HPDE6-E6E7 (cell line): ENCODE results near the gene PPIB.
A peak's percentile ranks its signal among the peaks of the same experiment; 100 is the strongest.

Experiments
- DNase-seq: peaks from one replicate; pipeline ENCODE4 v3.0.0; 2011; ENCODE audit warnings: missing footprints; ENCODE audit errors: extremely low spot score

The PPIB gene

DNA sequence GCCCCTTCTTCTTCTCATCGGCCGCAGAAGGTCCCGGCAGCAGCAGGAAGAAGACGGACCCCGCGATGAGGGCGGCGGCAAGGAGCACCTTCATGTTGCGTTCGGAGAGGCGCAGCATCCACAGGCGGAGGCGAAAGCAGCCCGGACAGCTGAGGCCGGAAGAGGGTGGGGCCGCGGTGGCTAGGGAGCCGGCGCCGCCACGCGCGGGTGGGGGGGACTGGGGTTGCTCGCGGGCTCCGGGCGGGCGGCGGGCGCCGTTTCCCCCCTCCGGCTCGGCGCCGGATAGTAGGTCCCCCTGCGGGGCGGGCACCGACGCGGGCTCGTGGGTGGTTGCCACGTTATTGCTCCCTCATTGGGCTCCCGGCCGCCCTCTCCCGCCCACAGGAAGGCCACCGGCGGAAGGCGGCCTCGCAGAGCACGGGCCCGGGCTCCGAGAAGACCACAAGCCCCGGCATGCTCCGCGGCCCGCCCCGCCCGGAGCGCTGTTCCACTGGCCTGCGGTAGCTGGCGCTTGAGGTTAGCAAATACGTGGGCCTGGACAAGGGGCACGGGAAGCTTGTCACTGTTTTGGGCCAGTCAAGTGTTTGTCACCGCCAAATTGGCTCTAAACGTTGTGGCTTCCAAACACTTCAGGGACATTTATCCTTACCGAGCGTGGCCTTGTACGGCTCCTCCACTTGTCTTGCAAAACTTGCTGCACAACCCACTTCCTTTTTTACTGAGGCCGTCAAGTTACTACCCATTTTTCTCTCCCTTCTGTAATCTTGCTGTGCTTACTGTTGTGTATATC lies at the start of gene PPIB:
Gene PPIB, minus strand, starts transcription at position 154 of the 790 bp plus-strand sequence. Its CDS starts 36 bp downstream, at position 118.
- peak; percentile 97 for DNase-seq

DNA sequence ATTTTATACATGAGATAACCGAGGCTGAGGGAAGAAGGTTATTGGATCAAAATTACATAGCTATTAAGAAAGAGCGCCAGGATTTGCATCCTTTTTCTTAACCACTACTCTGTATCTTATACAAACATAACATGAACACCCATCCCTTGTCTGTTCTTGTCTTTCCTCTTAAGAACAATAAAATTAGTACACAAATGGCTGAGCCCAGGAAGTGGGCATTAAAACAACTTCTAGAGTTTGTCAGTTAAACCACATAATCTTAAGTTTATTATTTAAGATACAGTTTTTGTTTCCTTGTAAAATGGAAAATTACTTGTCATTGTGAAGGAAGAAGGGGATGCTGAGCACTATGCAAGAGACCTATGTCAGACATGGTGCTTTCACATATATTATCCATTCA lies 48.9 kb upstream of the PPIB start:
- DNase-seq, result no peak

DNA sequence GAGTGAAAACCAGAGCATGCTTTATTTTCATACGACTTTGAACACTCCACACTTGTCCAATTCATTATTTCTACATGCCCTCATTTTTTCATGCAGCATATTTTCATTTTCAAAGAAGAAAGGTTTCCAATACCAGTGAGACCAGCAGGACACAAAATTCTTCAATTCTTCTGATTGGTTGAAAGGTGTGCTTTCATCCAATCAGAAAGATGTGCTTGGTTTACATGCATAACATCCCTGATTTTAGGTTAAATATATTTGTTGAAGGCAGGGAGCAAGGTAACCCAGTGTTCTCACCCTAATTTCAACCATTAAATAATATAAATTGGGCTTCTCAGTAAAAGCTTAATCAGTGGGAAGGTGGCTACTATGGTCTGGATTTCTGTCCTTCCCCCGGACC lies 47.5 kb upstream of the PPIB start:
- no peak for DNase-seq

DNA sequence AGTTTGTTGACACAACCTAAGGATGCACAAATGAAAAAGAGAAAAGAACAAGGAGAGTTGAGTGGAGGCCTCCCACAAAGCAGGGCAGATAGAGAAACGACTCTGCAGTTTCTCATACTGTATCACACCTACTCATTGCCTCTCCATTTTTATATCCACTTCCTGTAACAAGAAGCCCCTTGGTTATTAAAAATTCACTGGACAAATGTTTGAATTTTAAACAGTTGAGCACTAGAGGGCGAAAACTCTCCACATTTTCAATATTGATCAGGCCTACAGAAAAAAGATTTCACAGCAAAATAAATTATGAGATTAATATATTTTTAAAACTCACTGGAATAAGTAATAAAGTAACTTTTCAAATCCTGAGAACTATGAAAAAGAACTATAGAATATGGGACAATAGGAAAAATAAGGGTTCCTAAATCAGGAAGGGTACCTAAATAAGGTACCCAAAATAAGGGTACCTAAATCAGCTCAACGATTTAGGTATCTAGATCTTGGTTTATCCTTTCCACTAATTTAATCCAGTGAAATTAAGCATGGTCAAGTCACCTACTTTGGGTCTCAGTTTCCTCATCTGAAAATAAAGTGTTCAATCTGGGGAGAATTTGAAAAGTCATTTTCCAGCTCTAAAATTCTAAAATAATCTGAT lies 47.0 kb upstream of the PPIB start:
- no peak for DNase-seq

DNA sequence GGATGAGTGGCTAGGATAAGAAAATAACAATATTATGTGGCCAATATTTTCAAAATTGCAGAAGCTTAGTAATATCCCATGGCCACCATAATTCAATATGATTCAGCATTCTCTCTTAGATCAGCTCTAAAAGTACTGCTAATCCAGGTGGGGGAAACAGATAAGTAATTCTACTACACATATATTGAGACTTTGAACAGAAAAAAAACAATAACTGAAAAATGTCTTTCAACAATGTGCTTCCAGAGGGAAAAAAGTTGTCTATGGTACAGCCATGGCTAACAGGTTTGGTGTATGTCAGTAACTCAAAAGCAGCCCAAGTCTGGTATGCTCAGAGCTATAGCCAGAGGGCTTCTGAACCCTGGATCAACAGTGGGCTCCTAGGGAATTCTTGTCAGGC lies 42.4 kb upstream of the PPIB start:
- no peak for DNase-seq

DNA sequence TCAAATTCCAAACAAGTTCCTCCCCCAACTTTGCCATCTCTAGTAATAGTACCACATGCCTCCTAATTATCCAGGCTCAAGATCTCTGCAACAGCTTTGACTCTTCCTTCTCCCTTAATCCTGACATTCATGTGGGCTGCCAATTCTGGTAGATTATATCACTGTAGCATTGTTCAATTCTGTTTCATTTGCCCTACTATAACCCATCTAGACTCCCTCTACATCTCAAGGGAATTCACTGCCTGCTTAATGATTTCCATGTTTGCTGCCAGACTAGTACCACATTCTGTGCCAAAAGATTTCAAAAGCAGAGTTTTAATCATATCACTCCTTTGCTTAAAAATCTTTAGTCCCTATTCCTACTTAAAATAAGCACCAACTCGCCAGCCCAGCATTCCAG lies 34.6 kb upstream of the PPIB start:
- DNase-seq, result no peak

DNA sequence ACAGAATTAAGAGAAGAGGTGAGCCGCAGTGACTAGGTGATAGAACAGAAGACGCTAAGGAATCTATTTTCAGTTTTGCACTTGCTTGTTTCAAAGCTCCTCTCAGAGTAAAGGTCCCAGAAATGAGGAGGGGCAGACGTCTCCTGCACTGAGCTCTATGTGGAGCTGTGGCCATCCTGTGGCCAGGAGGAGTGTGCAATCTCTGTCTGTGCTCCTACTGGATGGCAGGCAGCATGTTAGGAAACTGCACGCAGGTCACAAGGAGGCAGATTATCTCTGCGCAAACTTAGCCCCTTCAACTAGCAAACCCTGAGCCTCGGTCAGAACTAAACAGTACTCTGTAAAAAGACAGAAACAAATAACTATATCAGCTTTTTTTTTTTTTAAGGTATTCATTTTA lies 31.1 kb upstream of the PPIB start:
- no peak for DNase-seq

DNA sequence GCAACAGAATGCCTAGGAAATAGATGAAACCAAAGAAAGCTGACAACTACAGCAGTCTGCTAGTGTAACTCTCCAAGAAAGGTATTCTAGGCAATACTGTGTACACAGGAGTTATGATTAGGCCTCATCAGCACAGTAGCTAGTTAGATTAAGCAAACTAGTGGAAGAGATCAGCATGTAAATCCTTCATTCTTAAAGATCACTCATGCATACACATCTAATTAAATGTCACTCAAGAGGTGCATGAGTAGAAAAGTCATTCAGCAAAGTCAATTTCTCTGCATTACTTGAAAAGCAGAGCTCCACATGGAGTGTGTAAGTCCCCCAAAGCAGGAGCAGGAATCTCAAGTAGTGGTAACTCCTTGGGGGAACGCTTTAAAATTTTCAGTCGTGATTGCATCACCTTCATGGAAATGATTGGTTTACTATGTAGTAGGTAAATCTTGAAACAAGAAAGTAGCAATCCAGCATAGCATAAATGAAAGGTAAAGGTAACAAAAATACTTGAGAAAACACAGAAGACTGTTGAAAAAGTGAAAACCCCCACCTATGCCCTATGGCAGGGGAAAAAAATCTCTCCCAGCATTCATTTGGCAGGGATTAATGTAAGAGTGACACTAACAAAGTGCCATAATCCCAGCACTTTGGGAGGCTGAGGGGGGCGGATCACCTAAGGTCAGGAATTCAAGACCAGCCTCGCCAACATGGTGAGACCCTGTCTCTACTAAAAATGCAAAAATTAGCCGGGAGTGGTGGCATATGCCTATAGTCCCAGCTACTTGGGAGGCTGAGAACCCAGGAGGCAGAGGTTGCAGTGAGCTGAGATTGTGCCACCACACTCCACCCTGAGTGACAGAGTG lies 29.4 kb upstream of the PPIB start:
- DNase-seq, result no peak

DNA sequence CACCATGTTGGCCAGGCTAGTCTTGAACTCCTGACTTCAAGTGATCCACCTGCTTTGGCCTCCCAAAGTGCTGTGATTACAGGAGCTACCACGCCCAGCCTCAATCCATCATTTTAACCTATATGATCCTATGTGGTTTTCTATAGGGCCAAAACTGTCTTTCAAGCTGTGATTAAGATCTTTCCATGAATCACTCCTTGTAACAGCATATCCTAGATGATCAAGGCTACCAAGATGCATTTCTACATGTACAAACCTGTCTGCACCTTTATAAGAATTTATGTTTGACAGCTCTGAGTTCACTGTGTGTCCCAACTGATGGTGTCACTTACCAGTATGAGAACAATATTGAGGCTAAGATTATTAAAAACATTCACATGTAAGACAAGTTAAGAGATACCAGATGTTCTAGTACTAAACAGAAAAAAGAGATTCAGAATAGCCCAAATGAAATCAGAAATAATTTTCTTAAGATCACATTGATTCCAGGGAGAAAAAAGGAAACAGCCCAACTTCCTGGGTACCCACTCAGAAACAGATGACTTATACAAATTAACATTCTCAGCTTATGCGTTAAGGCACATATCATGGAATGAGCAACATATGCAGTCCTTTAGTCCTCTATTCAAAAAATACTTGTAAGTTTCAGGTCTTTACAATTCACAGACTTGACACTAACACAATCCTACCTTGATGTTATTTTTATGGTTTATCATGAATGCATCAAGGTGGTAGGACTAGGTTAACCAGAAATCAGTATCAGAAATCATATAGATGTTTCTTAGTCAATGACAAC lies 24.8 kb upstream of the PPIB start:
- peak; percentile 83 for DNase-seq

DNA sequence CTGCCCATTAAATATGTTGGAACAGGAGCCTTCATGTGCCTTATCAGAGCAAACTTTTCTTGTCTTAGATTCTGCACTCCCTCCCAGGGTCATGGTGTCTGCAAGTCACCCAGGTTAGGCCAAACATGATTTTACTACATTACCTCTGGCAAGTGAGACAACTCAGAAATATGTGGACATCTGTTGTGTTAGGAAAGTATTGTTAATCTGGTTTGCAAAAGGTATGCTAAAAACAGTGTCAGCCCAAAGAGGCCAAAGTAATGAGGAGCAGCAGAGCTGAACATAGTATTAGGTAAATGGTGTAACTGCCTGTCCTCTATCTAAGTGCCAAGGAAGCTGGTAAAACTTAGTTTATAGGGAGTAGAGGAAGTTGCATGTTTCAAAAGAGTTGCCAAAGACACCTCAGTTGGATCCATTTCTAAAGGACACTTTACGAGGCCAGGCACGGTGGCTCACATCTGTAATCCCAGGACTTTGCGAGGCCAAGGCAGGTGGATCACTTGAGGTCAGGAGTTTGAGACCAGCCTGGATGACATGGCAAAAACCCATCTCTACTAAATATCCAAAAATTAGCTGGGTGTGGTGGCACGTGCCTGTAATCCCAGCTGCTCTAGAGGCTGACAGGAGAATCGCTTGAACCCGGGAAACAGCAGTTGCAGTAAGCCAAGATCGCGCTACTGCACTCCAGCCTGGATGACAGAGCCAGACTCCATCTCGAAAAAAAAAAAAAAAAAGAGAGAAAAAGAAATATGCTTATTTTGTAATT lies 22.5 kb upstream of the PPIB start:
- DNase-seq, result no peak

DNA sequence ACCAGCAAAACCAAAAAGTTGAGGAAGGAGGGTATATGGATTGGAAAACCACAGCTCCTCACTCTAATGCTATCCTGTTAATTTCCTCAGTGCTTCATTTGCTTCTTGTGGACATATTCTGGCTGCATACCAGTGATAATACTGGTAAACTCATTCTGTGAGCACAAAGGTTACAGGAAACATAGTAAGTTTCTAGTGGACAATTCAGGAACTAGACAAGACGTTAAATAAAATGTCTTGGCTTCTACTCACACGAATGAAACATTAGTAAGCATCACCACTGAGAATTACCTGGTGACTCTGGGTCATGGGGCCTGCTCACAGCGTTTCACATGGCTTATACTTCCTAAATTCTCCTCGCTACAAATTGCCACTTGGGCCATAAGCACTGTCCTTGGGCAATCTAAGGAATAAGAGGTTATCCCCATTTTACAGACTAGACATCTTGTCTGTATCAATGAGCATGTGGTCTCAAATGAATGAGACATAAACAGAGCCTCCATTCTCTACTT lies 20.1 kb upstream of the PPIB start:
- no peak for DNase-seq

DNA sequence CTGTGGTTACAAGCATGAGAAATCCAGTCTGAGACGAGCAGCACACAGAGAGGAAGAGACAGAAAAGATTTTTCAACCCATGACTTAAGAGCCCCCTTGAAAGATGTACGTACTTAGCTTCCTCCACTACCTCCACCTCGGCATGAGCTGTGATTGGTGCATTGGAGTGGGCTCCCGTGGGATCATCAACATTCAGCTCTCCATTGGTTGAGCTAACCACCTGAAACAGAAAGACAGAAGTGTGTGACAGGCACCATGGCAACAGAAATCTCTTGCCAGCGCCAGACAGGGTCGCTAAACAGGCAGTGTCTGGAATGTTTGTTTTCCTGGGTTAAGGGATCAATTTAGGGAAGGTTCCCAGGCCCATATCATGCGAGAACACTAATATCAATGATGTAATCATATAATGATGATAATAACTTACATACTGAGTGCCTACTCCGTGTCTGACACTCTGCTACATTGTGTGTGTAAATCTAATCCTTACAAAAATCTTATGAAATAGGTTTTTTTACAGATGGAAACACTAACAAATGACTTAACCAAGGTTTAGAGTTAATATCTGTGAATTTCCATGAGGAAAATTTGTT lies 17.5 kb upstream of the PPIB start:
- no peak for DNase-seq

DNA sequence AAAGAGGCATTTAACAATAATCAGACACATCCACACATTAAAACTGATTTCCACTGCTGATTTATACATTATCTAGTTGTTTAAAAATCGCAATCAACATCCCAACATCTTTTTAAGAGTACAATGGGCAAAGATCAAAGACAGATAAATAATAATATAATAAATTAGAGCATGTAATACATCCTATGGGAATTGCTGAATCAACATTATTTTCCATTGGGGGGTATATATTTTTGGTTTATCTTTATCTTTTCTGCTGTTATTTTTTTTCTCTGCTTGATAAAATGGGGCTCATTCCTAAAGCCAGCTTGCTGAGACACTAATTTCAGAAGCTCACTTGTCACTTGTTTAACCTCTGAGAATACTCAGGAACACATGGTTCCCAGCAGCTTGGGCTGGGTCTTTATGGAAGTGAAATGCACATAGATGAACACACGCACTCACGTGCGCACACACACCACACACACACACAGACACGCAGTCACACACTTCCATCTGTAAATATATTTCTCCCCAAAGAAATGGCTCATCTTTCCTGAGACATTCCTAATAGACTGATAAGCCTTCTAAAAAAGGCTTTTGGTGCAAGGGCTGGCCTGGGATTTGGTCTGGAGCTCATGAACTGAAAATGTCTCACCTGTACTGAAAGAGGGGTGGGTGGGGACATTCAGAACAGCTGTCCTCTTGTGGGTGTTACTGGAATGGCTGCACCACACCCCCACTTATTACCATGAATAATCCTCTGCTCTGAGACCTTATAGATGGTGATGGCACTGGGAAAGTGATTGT lies 3.5 kb upstream of the PPIB start:
- no peak for DNase-seq

DNA sequence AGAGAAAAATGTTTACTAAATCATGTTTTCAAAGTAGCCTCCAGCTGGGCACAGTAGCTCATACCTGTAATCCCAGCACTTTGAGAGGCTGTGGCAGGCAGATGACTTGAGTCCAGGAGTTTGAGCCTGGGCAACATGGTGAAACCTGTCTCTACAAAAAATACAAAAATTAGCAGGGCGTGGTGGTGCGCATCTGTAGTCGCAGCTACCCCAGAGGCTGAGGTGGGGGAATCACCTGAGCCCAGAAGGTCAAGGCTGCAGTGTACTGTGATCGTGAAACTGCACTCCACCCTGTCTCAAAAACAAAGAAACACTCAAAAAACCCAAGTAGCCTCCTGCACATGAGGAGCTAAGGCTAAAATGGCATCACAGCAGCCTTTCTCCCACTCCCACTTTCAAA lies 1.6 kb upstream of the PPIB start:
- DNase-seq, result no peak

DNA sequence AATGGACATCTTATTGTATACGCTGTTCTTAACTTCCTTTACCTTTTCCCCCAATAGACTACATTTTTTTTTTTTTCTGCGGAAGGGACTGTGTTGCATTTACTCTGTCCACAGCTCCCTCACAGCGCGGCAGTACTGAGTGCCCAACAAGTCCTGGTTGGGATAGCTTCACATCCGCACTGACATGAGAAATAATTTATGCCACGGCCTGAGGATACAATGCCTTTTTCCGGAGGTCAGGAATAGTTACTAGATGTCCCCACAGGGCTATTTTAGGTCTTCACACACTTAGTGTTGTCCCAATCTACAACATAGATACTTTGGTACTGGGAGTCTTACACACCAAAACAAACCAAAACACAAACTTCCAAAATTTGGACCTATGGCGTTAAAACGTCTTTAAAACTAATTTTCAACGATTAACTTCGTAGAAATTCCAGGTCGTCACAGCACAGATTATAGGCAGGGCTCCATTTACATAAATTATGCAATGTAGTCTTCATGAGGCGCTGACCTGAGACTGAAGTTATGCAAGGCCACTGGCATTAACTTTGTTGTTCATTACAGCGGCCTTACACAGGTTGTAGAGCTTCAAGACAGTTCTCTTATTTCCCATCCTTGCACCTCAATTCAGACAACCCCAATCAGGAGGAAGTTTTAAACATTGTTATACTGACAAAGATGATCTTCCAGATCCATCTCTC lies 989 bp upstream of the PPIB start:
- no peak for DNase-seq

DNA sequence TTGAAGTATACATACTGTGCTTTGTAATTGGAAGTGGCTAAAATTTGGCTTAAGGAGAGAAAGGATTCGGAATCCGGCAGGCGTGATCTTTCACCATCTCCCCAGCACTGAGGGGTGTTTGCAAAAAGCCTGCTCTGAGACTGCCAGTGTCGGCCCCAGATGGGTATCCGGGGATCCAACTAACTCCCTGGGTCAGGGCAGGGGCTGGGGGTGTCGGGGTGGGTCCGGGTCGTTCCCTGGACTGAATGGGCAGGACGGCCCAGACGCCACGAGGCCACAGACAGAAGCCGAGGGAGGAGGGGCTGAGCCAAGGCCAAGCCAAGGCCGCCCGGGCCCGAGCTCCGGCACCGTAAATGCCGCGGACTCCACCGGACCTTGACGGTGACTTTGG lies 349 bp downstream of the PPIB start:
- peak; percentile 21 for DNase-seq

DNA sequence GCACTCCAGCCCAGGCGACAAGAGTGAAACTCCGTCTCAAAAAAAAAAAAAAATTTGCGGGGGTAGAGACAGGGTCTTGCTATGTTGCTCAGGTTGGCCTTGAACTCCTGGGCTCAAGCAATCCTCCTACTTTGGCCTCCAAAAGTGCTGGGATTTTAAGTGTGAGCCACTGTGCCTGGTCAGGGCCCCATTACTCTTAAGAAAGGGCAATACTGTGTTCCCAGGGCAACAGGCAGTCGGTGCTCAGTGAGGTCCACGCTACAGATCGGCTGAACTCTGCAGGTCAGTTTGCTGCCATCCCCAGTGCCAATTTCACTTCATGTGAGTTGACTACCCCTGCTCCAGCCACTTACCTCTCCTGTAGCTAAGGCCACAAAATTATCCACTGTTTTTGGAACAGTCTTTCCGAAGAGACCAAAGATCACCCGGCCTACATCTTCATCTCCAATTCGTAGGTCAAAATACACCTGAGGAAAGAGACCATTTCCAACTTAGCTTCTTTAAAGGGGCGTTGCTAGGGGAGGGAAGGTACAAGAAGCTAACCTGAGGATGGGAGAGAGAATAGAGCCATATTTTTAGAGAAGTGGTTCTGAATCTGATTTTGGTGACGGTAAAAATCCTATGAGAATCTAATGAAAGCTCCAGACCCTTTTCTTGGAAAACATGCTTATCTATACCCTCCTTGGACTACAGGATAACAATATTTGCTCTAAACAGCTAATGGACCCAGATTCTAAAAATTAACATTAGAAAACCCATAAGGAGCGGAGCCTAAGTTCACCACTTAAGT lies 939 bp downstream of the PPIB start:
- DNase-seq, result no peak
